SK-N-MC (cell line): ENCODE data around the gene MORN5.

Experiments
- EZH2 ChIP-seq: fragments of 200-600 bp; sonication (generic); IDR thresholded peaks from one replicate; pipeline ENCODE4 v1.6.1; 2017; ENCODE audit warnings: antibody characterized with exemption
- FOXP2 ChIP-seq: optimal IDR thresholded peaks from 2 replicates; pipeline ENCODE3; 2011; ENCODE audit warnings: mild to moderate bottlenecking, moderate library complexity; ENCODE audit not compliant: insufficient read depth; ENCODE audit errors: extremely low read length, control extremely low read depth
- POLR2AphosphoS5 ChIP-seq: IDR thresholded peaks from 2 replicates; pipeline ENCODE4 v1.6.1; 2012; ENCODE audit warnings: mild to moderate bottlenecking, low read depth, low read length, borderline replicate concordance

GRCh38 chr9:122132539-122132938, 27.2 kb upstream of the MORN5 start:
- TF ChIP-seq EZH2 (no peak), POLR2AphosphoS5 (no peak), FOXP2 (no peak)
